K562 (cell line): ENCODE results near the gene BAIAP2. TPM values are rescaled to one million over a fixed set of nuclear protein-coding genes. Genes with fewer than 3 reads are reported as not detected.

Experiments used
- ATAC-seq: fragments of 200-7000 bp; cut with Tn5 transposase; 3 replicates; pipeline ENCODE4 v1.9.1; 2020; ENCODE audit warnings: moderate library complexity
- BruUV-seq: library from RNA; stranded (reverse); fragments of 400-500 nt; replicated peaks from 2 replicates; lab custom pipeline; 2021; lab: Mats Ljungman, UMichigan
- CTCF ChIA-PET: fragments of 300-600 bp; formaldehyde crosslinking; extraction: SDS; loops from one replicate; lab custom pipeline; 2021; ENCODE audit warnings: low intra/inter-chr PET ratio; lab: Yijun Ruan, JAX
- POLR2A ChIA-PET: fragments of 300-600, 350-650 bp; sonication (Branson Sonifier 250); formaldehyde crosslinking; extraction: SDS; loops from one replicate; lab custom pipeline; 2021; ENCODE audit warnings: antibody characterized with exemption, inconsistent platforms; lab: Yijun Ruan, JAX
- DNase-seq, 4 experiments: peaks; one replicate each; pipeline versions ENCODE4 v3.0.0 to v3.0.0-alpha.2; 2011 to 2018; ENCODE audit warnings: low spot score in 3 of 4, mixed read lengths in 3 of 4; ENCODE audit errors: extremely low read depth in 1 of 4
- FAIRE-seq: peaks from 2 replicates; lab custom pipeline; 2011; peaks lifted over from hg19 to GRCh38; lab: Jason Lieb, UNC
- H2AFZ ChIP-seq: 2 replicates; pipeline ENCODE4 v1.6.0; 2011; ENCODE audit warnings: low read depth, low read length, control low read depth, inconsistent platforms
- H3K27ac ChIP-seq: fragments of 200-600 bp; 3 replicates; pipeline ENCODE4 v1.8.0; 2011; ENCODE audit warnings: low read depth, mild to moderate bottlenecking, control low read depth, inconsistent platforms, low read length, moderate library complexity, mixed read lengths; ENCODE audit errors: extremely low read depth
- H3K27me3 ChIP-seq, 2 experiments: fragments of 300-600 bp in 1 of 2; 2 replicates in 1 of 2; 3 replicates in 1 of 2; pipeline versions ENCODE4 v1.6.0 to v1.8.0; 2011; ENCODE audit warnings: inconsistent platforms in 2 of 2, low read length in 2 of 2, mild to moderate bottlenecking in 1 of 2, mixed read lengths in 1 of 2, moderate library complexity in 1 of 2; ENCODE audit not compliant: control insufficient read depth in 2 of 2, insufficient read depth in 2 of 2
- H3K36me3 ChIP-seq: fragments of 300-600 bp; 3 replicates; pipeline ENCODE4 v1.8.0; 2011; ENCODE audit warnings: mild to moderate bottlenecking, low read length, inconsistent platforms; ENCODE audit not compliant: control insufficient read depth, insufficient read depth
- H3K4me1 ChIP-seq, 2 experiments: fragments of 200-600 bp in 1 of 2; replicated peaks in 1 of 2; 2 replicates in 1 of 2; 3 replicates in 1 of 2; pipeline versions ENCODE4 v1.5.1 to v1.8.0; 2011; ENCODE audit warnings: inconsistent platforms in 2 of 2, low read length in 2 of 2, mild to moderate bottlenecking in 1 of 2, mixed read lengths in 1 of 2, moderate library complexity in 1 of 2; ENCODE audit not compliant: control insufficient read depth in 2 of 2, insufficient read depth in 2 of 2
- H3K4me2 ChIP-seq: 2 replicates; pipeline ENCODE4 v1.6.1; 2011; ENCODE audit warnings: low read length, control low read depth, inconsistent platforms, mixed read lengths; ENCODE audit not compliant: insufficient read depth
- H3K4me3 ChIP-seq: fragments of 200-600 bp; sonication (generic), shearing (Covaris generic); 2 replicates; pipeline ENCODE4 v1.5.1; 2016; ENCODE audit warnings: control low read depth, inconsistent platforms
- H3K79me2 ChIP-seq: fragments of 200-600 bp; 3 replicates; pipeline ENCODE4 v1.8.0; 2011; ENCODE audit warnings: low read length, inconsistent platforms; ENCODE audit not compliant: control insufficient read depth, insufficient read depth
- H3K9ac ChIP-seq, 2 experiments: 2 replicates each; pipeline versions ENCODE4 v1.6.0 to v1.6.1; 2011; ENCODE audit warnings: low read depth in 2 of 2, low read length in 2 of 2, control low read depth in 1 of 2, inconsistent platforms in 1 of 2, mild to moderate bottlenecking in 1 of 2, mixed read lengths in 1 of 2; ENCODE audit not compliant: insufficient read depth in 1 of 2
- H3K9me1 ChIP-seq: one replicate; pipeline ENCODE4 v1.6.0; 2011; ENCODE audit warnings: inconsistent platforms, mild to moderate bottlenecking, low read length, moderate library complexity; ENCODE audit not compliant: control insufficient read depth, insufficient read depth
- H3K9me3 ChIP-seq: replicated peaks from 2 replicates; pipeline ENCODE4 v1.5.1; 2011; ENCODE audit warnings: low read depth, low read length, inconsistent platforms; ENCODE audit not compliant: control insufficient read depth, insufficient read depth
- H4K20me1 ChIP-seq: replicated peaks from 2 replicates; pipeline ENCODE4 v1.6.1; 2011; ENCODE audit warnings: low read length, inconsistent platforms, mixed read lengths; ENCODE audit not compliant: control insufficient read depth, insufficient read depth
- FOXJ3 ChIP-seq: sonication (generic); formaldehyde crosslinking; IDR thresholded peaks from 2 replicates; pipeline ENCODE4 v1.4.0; 2020; ENCODE audit warnings: mild to moderate bottlenecking, missing genetic modification reagents
- HNRNPLL ChIP-seq: fragments of 200-400 bp; formaldehyde crosslinking; IDR thresholded peaks from 2 replicates; pipeline ENCODE4 v1.6.1; 2017; ENCODE audit warnings: low read length, low read depth, mild to moderate bottlenecking; ENCODE audit not compliant: poor library complexity, severe bottlenecking
- MED1 ChIP-seq: sonication (generic); formaldehyde crosslinking; IDR thresholded peaks from 2 replicates; pipeline ENCODE4 v1.8.1; 2023; ENCODE audit warnings: missing genetic modification reagents, borderline replicate concordance
- PHB ChIP-seq: fragments of 250-450 bp; sonication (Bioruptor Pico); IDR thresholded peaks from 2 replicates; pipeline ENCODE4 v1.5.0; 2021
- POLR2A ChIP-seq: fragments of 450-650 bp; conservative IDR thresholded peaks from 2 replicates; pipeline ENCODE4 v1.6.1; 2016
- SRSF3 ChIP-seq: fragments of 200-400 bp; formaldehyde crosslinking; IDR thresholded peaks from 2 replicates; pipeline ENCODE4 v1.6.1; 2016; ENCODE audit warnings: mild to moderate bottlenecking, low read length, moderate library complexity; ENCODE audit not compliant: insufficient read depth
- ZFP36 ChIP-seq: fragments of 150-350 bp; IDR thresholded peaks from 2 replicates; pipeline ENCODE4 v1.6.1; 2018; ENCODE audit warnings: low read length, low read depth; ENCODE audit not compliant: partially characterized antibody
- WGBS: fragments of 100-300 bp; shearing (Covaris generic); methylation state at CpG from one replicate; pipeline ENCODE4 v1.1.6; 2016; ENCODE audit warnings: low coverage, mixed read lengths; ENCODE audit not compliant: insufficient coverage; ENCODE audit errors: missing lambda C conversion rate; 5-methylcytosine and 5-hydroxymethylcytosine counted together
- in situ Hi-C: fragments of 300-500 bp; cut with MboI; formaldehyde crosslinking; loops from 4 replicates; pipeline ENCODE4 v1.15.0; 2018; ENCODE audit warnings: inconsistent platforms, mixed read lengths
- intact Hi-C: fragments of 100-400 bp; cut with micrococcal nuclease; formaldehyde crosslinking; loops from 2 replicates; pipeline ENCODE4 v1.14.2; 2022
- polyA plus RNA-seq, 8 experiments: library from polyadenylated mRNA; depleted of rRNA in 4 of 8; stranded (reverse) in 5 of 8; unstranded in 3 of 8; fragments of >200 nt; fragmentation: Nextera tagmentation in 2 of 8; fragmentation: Illumina TruSeq in 1 of 8; extraction: Ambion mirVana in 2 of 8; extraction: Trizol in 1 of 8; gene quantifications; 2 replicates each; pipeline versions ENCODE4 v1.2.1 to v1.2.3, GENCODE V29; 2011 to 2014; ENCODE audit warnings: inconsistent platforms in 1 of 8, missing spikeins in 1 of 8
- total RNA-seq, 7 experiments: library from RNA; depleted of rRNA in 6 of 7; stranded (reverse); fragments of >200 nt in 6 of 7; fragmentation: Illumina TruSeq in 2 of 7; extraction: Trizol in 2 of 7; gene quantifications; 2 replicates each; pipeline versions ENCODE4 v1.2.1 to v1.2.3, GENCODE V29; 2011 to 2021; ENCODE audit warnings: low replicate concordance in 1 of 7

Gene BAIAP2
- total and polyA plus RNA-seq, 9 of the 15 experiments (the other 6 are each of a cell fraction or from before 2014, with no cell fraction given), result 2.3 to 51.6 (median 18.4) TPM

- Histone ChIP-seq H4K20me1 (peaks cover 2% of the 10 kb centered on the region; the same call in 1 of the 2 replicates), H3K27ac (no peak overlapping the region), H3K4me2 (no peak overlapping the region), H3K9me1 (no peaks in the 10 kb centered on the region), H3K9ac (no peak overlapping the region), H3K9me3 (no peaks in the 10 kb centered on the region)
- 5% methylated on average over 11 of the region's 11 CpGs for WGBS
- ATAC-seq, result no peak
- CTCF ChIA-PET, result no interaction called here
- TF ChIP-seq MED1 (CRISPR knock-in tag), result no peak
- no peak for TF ChIP-seq PHB
- no peak for TF ChIP-seq SRSF3
- no peak for TF ChIP-seq POLR2A
- no peak for TF ChIP-seq FOXJ3 (CRISPR knock-in tag)
- TF ChIP-seq, all 486 proteins: peak for 0
- intact Hi-C loops (no loop called here), in situ Hi-C loops (no loop called here)
- no peak for FAIRE-seq
- POLR2A ChIA-PET, result interaction anchor here (1.0 kb wide), 1 partner anchor 37 kb away, joined by 3 read pairs; no protein-coding TSS in a partner anchor
- Histone ChIP-seq H2AFZ (no peak overlapping the region), H3K27me3 (peaks cover 44 to 90% of the 10 kb centered on the region in 2 experiments; a peak in 4 of 5 replicates), H3K79me2 (no peaks in the 10 kb centered on the region), H3K4me3 (no peak overlapping the region), H3K4me1 (peaks cover 0 to 81% of the 10 kb centered on the region in 2 experiments; a peak in 2 of 5 replicates), H3K36me3 (no peaks in the 10 kb centered on the region)
- DNase-seq, result no peak
- BruUV-seq, result no TSS peak
Measured at GRCh38 chr17:81162491-81162890, 127.5 kb downstream of the BAIAP2 start.

GRCh38 chr17:81163051-81163695 is 128.2 kb downstream of the BAIAP2 start:
- peaks cover 0 to 78% of the 10 kb centered on the region in 2 experiments; a peak in 2 of 5 replicates for H3K4me1 ChIP-seq
- no peak for TF ChIP-seq HNRNPLL
- peak; percentile 75 for TF ChIP-seq ZFP36
- H3K4me3 ChIP-seq, result no peak overlapping the region
- H3K9me1 ChIP-seq, result no peaks in the 10 kb centered on the region
- H3K36me3 ChIP-seq, result no peaks in the 10 kb centered on the region
- ATAC-seq, result no peak
- H3K4me2 ChIP-seq, result no peak overlapping the region
- in situ Hi-C loops, result no loop called here
- no peak overlapping the region for H2AFZ ChIP-seq
- H4K20me1 ChIP-seq, result peaks cover 5% of the 10 kb centered on the region; the same call in 1 of the 2 replicates
- 10% methylated on average over 14 of the region's 19 CpGs for WGBS
- no peak overlapping the region for H3K27ac ChIP-seq
- H3K27me3 ChIP-seq, result peaks cover 38 to 88% of the 10 kb centered on the region in 2 experiments; a peak in 4 of 5 replicates
- H3K9ac ChIP-seq, result no peak overlapping the region
- POLR2A ChIA-PET, result interaction anchor here (0.7 to 1.0 kb wide), 3 partner anchors 10 to 1710 kb away, joined by 3 read pairs; no protein-coding TSS in a partner anchor
- H3K79me2 ChIP-seq, result no peaks in the 10 kb centered on the region
- no peak for DNase-seq
- no TSS peak for BruUV-seq
- FAIRE-seq, result no peak
- intact Hi-C loops, result no loop called here
- CTCF ChIA-PET, result no interaction called here
- no peaks in the 10 kb centered on the region for H3K9me3 ChIP-seq
